CD1c-positive myeloid dendritic cell (primary cell): ENCODE results near the gene TRIM64.
"Not testable (repeated sequence)": the region's sequence is repeated elsewhere in the genome, so short reads cannot be mapped to it uniquely, and the experiment has no call there.

Source experiments
- DNase-seq: peaks from one replicate; pipeline ENCODE4 v3.0.0-alpha.2; 2016; ENCODE audit errors: extremely low spot score

TRIM64 gene

GRCh38 chr11:89965737-89966136, at the start of gene TRIM64:
TSS of gene TRIM64 (plus strand) at chr11:89966037. CDS start at chr11:89968504, 2,467 bp downstream.
- DNase-seq: not testable (repeated sequence)

DNA sequence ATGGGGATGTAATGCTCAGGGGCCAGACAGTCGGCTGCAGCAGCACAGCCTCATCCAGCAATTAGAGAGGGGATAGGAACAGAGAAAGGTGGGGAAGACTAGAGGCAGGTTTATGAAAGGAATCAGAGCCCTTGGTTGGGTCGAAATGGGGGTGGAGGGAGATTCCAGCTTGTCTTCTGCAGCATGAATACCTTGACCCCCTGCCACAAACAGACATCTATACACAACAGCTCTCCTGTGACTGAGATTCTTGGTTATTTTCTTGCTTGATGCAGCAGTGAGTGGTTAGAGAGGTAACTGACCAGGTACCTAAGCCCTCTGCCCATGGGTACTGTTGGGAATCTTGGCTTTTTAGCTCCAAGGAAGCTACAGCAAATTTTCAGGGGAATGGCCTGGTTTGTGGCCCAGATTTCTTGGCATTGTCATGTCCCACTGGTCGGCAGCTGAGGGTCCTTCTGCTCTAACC, 43.6 kb upstream of the TRIM64 start, which contains the start of gene TRIM49D1:
TRIM49D1 (minus strand) TSS at position 51 of the 466 bp plus-strand sequence. CDS start 4,535 bp downstream, outside the sequence.
- no peak for DNase-seq

- DNase-seq: not testable (repeated sequence)
Measured at GRCh38 chr11:89923764-89924163, 42.1 kb upstream of the TRIM64 start, which contains the start of gene TRIM49D2. TSS of gene TRIM49D2 (plus strand) at chr11:89924064. CDS start at chr11:89926762, 2,698 bp downstream.

- not testable (repeated sequence) for DNase-seq
Measured at GRCh38 chr11:89960833-89961232, 5.0 kb upstream of the TRIM64 start.
